GM12875 (cell line): ENCODE results near the gene CDH13.

Source experiments
- H3K4me3 ChIP-seq: one replicate; pipeline ENCODE4 v1.5.1; 2011; ENCODE audit warnings: low read depth, low read length, control low read depth
- TF ChIP-seq, protein P1 (sequence below): IDR thresholded peaks from 2 replicates; pipeline ENCODE4 v1.5.1; 2011; ENCODE audit warnings: low read depth, mild to moderate bottlenecking, control low read depth, inconsistent platforms, low read length, moderate library complexity, borderline replicate concordance; ENCODE audit not compliant: insufficient read depth

CDH13 gene

DNA sequence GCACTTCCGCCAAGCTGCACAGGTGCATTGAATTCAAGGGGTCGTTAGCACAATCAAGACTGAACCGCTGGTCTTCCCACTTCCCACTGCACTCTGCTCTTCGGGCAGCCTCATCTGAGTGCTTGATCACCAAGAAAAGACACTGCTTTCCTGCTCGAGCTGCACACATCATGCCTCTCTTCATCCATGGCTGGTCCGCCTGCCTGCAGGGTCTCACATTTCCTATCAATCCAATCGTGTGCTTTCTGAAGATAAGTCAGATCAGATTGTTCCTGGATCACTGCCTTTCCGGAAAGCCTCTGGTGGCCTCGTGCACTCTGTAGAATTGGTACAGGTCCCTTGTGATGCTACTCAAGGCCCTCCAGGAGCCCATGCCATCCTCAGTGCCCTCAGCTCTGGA lies 1150.2 kb downstream of the CDH13 start:
- TF ChIP-seq, protein P1, sequence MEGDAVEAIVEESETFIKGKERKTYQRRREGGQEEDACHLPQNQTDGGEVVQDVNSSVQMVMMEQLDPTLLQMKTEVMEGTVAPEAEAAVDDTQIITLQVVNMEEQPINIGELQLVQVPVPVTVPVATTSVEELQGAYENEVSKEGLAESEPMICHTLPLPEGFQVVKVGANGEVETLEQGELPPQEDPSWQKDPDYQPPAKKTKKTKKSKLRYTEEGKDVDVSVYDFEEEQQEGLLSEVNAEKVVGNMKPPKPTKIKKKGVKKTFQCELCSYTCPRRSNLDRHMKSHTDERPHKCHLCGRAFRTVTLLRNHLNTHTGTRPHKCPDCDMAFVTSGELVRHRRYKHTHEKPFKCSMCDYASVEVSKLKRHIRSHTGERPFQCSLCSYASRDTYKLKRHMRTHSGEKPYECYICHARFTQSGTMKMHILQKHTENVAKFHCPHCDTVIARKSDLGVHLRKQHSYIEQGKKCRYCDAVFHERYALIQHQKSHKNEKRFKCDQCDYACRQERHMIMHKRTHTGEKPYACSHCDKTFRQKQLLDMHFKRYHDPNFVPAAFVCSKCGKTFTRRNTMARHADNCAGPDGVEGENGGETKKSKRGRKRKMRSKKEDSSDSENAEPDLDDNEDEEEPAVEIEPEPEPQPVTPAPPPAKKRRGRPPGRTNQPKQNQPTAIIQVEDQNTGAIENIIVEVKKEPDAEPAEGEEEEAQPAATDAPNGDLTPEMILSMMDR: no peak
- no peak overlapping the region for H3K4me3 ChIP-seq

DNA sequence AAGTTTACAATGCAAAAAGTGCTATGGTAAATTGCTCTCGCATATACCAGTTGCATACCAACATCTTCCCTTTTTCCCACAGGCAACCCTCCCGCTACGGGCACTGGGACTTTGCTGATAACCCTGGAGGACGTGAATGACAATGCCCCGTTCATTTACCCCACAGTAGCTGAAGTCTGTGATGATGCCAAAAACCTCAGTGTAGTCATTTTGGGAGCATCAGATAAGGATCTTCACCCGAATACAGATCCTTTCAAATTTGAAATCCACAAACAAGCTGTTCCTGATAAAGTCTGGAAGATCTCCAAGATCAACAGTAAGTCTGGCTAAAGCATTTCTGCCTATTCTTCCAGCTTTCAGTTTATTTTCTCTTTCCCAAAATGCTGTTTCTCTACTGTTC lies 1153.1 kb downstream of the CDH13 start:
- TF ChIP-seq, protein P1: no peak
- no peak overlapping the region for H3K4me3 ChIP-seq

DNA sequence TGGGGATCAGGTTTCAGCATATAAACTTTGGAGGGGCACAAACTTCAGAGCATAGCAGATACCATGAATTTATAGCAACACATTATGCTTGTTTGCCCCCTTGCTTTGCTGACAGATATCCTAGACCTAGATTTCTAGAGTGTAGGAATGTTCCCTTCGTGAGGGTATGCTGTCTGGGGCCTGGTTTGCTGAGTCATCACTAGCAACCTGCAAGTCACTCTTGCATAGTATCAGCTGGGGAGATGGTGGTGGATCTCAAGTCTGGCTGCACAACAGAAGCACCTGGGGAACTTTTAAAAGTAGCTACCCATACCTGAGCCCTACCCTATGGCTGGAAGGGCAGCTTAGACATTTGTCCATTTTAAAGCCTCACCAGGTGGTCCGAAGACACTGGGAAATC lies 1158.7 kb downstream of the CDH13 start:
- H3K4me3 ChIP-seq: no peak overlapping the region
- TF ChIP-seq, protein P1: no peak

DNA sequence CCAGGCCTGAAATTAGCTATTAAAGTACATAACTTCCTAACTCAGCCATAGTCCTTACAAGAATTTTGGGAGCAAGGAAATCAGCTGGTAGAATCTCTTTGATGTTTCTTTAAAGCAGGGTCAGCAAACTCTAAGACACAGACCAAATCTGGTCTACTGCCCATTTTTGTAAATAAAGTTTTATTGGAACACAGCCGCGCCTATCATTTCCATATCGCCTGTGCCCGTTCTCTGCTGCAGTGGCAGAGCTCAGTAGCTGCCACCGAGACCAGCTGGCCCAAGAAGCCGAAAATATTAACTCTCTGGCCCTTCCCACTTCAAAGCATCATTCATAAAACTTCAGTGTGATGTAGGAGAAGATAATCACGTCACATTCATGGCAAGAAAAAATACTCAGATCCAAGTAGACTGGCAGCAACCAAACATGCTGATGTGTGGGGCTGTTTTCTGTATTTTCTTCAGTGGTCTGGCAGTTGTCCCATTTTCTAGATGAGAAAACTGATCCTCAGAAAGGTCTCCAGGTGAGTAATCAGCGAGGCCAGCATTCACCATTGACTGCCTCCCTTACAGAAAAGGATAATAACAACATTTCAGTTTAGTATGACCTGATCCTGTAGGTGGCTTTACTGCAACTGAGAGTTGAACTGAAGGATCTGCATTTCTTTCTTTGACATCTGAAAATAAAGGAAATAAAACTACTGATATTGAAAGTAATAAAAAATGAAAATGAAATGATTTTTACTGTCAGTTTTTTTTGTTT lies 1163.1 kb downstream of the CDH13 start:
- TF ChIP-seq, protein P1: no peak

DNA sequence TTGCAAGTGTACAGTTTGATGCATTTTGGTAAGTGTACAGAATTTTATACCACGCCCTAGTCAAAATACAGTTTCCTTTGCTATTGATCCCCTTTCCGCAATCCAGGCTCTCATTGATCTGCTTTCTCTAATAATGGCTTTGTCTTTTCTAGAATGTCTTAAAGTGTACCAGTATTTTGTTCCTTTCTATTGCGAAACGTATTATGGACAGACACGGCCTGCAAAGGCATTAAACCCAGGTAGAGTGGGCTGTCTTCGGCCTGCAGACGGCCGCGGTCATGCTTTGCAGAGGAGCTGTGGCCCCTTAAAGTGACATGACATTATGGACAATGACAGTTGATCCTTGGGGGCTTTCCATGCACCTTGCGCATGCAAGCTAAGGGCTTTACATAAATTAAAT lies 1165.1 kb downstream of the CDH13 start:
- TF ChIP-seq, protein P1: no peak

More for the DNA sequence above, 1163.1 kb downstream of the CDH13 start:
- no peak overlapping the region for H3K4me3 ChIP-seq

DNA sequence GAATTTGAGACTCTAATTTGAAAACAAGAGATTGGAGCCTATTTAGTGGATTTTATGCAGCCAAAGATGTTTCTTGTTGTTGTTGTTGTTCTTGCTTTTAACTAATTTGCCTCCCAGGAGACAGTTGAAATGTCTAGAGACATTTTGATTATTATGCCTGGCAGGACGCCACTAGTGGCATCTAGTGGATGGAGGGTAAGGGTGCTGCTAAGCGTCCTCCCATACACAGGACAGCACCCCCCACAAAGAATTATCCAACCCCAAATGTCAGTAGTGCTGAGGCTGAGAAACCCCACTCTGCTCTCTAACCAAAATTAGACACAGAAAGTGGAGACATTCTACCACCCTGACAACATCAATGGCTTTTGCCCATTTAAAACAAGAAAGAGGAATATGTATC lies 1165.6 kb downstream of the CDH13 start:
- no peak overlapping the region for H3K4me3 ChIP-seq
- TF ChIP-seq, protein P1: no peak

More for the DNA sequence above, 1165.1 kb downstream of the CDH13 start:
- H3K4me3 ChIP-seq: no peak overlapping the region

DNA sequence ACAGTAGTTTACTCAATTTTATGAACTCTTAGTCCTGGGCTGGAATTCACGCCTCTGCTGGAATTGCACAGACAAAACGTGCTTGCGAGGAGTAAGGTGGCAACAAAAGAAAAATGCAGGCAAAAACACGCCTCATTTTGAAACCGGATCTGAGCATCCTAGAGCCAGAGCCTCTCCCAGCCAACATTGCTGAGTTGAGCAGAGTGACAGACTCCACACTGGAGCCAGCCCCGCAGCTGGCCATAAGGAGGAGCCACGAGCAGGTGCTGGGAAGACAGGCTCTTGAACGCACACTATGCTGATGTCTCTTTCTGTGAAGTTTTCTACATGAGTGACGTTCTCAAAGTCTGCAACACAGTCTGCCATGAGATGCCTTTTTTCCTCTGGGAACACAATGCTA lies 1166.4 kb downstream of the CDH13 start:
- no peak overlapping the region for H3K4me3 ChIP-seq
- TF ChIP-seq, protein P1: no peak
